HepG2 (cell line): ENCODE data around the gene NTN3. TPM values are rescaled to one million over a fixed set of nuclear protein-coding genes. Genes with fewer than 3 reads are reported as not detected.
A peak's percentile ranks its signal among the peaks of the same experiment; 100 is the strongest.

ENCODE experiments used
- ATF3 ChIP-seq: sonication (generic); formaldehyde crosslinking; IDR thresholded peaks from 2 replicates; pipeline ENCODE4 v1.4.0; 2020; ENCODE audit warnings: missing genetic modification reagents
- ATF7 ChIP-seq, 2 experiments: fragments of 450-650 bp in 1 of 2; sonication (generic) in 1 of 2; formaldehyde crosslinking in 1 of 2; IDR thresholded peaks; 2 replicates each; pipeline versions ENCODE4 v1.4.0 to v1.6.1; 2016 to 2020; ENCODE audit warnings: antibody characterized with exemption in 1 of 2, mild to moderate bottlenecking in 1 of 2, missing genetic modification reagents in 1 of 2
- FOXM1 ChIP-seq: sonication (generic); formaldehyde crosslinking; IDR thresholded peaks from 2 replicates; pipeline ENCODE4 v1.5.0; 2020; ENCODE audit warnings: missing genetic modification reagents
- GFI1 ChIP-seq: sonication (generic); formaldehyde crosslinking; IDR thresholded peaks from 2 replicates; pipeline ENCODE4 v1.5.0; 2020; ENCODE audit warnings: missing genetic modification reagents, mild to moderate bottlenecking, borderline replicate concordance
- MAFG ChIP-seq: sonication (generic); formaldehyde crosslinking; IDR thresholded peaks from 2 replicates; pipeline ENCODE4 v1.5.1; 2020; ENCODE audit warnings: mild to moderate bottlenecking, missing genetic modification reagents
- MLXIP ChIP-seq: sonication (generic); formaldehyde crosslinking; IDR thresholded peaks from 2 replicates; pipeline ENCODE4 v1.9.0; 2021; ENCODE audit warnings: missing genetic modification reagents, borderline replicate concordance
- MTF1 ChIP-seq: sonication (generic); formaldehyde crosslinking; IDR thresholded peaks from 2 replicates; pipeline ENCODE4 v1.5.0; 2020; ENCODE audit warnings: missing genetic modification reagents
- MZF1 ChIP-seq: sonication (generic); formaldehyde crosslinking; IDR thresholded peaks from 2 replicates; pipeline ENCODE4 v1.8.1; 2023; ENCODE audit warnings: mild to moderate bottlenecking, missing genetic modification reagents, borderline replicate concordance
- NFYB ChIP-seq: sonication (generic); formaldehyde crosslinking; IDR thresholded peaks from 2 replicates; pipeline ENCODE4 v1.4.0; 2020; ENCODE audit warnings: missing genetic modification reagents
- PPARG ChIP-seq: conservative IDR thresholded peaks from 2 replicates; pipeline ENCODE4 v1.6.1; 2016; ENCODE audit warnings: missing biosample characterization, missing genetic modification reagents
- SIX4 ChIP-seq: sonication (generic); formaldehyde crosslinking; IDR thresholded peaks from 2 replicates; pipeline ENCODE4 v1.4.0; 2020; ENCODE audit warnings: missing genetic modification reagents
- SOX6 ChIP-seq, 2 experiments: fragments of 450-650 bp in 1 of 2; sonication (generic) in 1 of 2; formaldehyde crosslinking in 1 of 2; IDR thresholded peaks; 2 replicates each; pipeline versions ENCODE4 v1.4.0 to v1.6.1; 2017 to 2020; ENCODE audit warnings: antibody characterized with exemption in 1 of 2, mild to moderate bottlenecking in 1 of 2, missing genetic modification reagents in 1 of 2
- SRY ChIP-seq: sonication (generic); formaldehyde crosslinking; IDR thresholded peaks from 2 replicates; pipeline ENCODE4 v1.8.0; 2022; ENCODE audit warnings: mild to moderate bottlenecking, missing genetic modification reagents
- ZFP37 ChIP-seq: sonication (generic); formaldehyde crosslinking; IDR thresholded peaks from 2 replicates; pipeline ENCODE4 v1.4.0; 2020; ENCODE audit warnings: missing genetic modification reagents, borderline replicate concordance
- ZMYM4 ChIP-seq: sonication (generic); formaldehyde crosslinking; IDR thresholded peaks from 2 replicates; pipeline ENCODE4 v1.8.1; 2023; ENCODE audit warnings: mild to moderate bottlenecking, missing genetic modification reagents
- ZNF136 ChIP-seq: sonication (generic); formaldehyde crosslinking; IDR thresholded peaks from 2 replicates; pipeline ENCODE4 v1.8.1; 2022; ENCODE audit warnings: low read depth, mild to moderate bottlenecking, moderate library complexity, missing genetic modification reagents
- ZNF225 ChIP-seq: sonication (generic); formaldehyde crosslinking; IDR thresholded peaks from 2 replicates; pipeline ENCODE4 v1.4.0; 2020; ENCODE audit warnings: mild to moderate bottlenecking, missing genetic modification reagents
- ZNF367 ChIP-seq: sonication (generic); formaldehyde crosslinking; IDR thresholded peaks from 2 replicates; pipeline ENCODE4 v1.4.0; 2020; ENCODE audit warnings: missing genetic modification reagents, borderline replicate concordance
- ZNF441 ChIP-seq: sonication (generic); formaldehyde crosslinking; IDR thresholded peaks from 2 replicates; pipeline ENCODE4 v1.7.0; 2021; ENCODE audit warnings: missing genetic modification reagents, borderline replicate concordance
- ZNF512 ChIP-seq: sonication (generic); formaldehyde crosslinking; IDR thresholded peaks from 2 replicates; pipeline ENCODE4 v1.4.0; 2020; ENCODE audit warnings: mild to moderate bottlenecking, missing genetic modification reagents
- ZNF639 ChIP-seq: conservative IDR thresholded peaks from 2 replicates; pipeline ENCODE4 v1.6.1; 2018; ENCODE audit warnings: missing genetic modification reagents
- ZNF792 ChIP-seq: IDR thresholded peaks from 2 replicates; pipeline ENCODE4 v1.6.1; 2016
- ZNF883 ChIP-seq: sonication (generic); formaldehyde crosslinking; IDR thresholded peaks from 2 replicates; pipeline ENCODE4 v1.5.1; 2020; ENCODE audit warnings: mild to moderate bottlenecking, missing genetic modification reagents; ENCODE audit errors: not compliant biosample characterization
- ZSCAN12 ChIP-seq: sonication (generic); formaldehyde crosslinking; IDR thresholded peaks from 2 replicates; pipeline ENCODE4 v1.9.0; 2021; ENCODE audit warnings: mild to moderate bottlenecking, missing genetic modification reagents
- ZZZ3 ChIP-seq: sonication (generic); formaldehyde crosslinking; IDR thresholded peaks from 2 replicates; pipeline ENCODE4 v1.4.0; 2020; ENCODE audit warnings: missing genetic modification reagents, mild to moderate bottlenecking, borderline replicate concordance
- polyA plus RNA-seq, 8 experiments: library from polyadenylated mRNA; depleted of rRNA in 3 of 8; stranded (reverse) in 7 of 8; unstranded in 1 of 8; fragments of >200 nt; fragmentation: Illumina TruSeq in 4 of 8; extraction: Trizol in 4 of 8; gene quantifications; 2 replicates each; pipeline versions ENCODE4 v1.2.1 to v1.2.3, GENCODE V29; 2011 to 2016; ENCODE audit warnings: low read depth in 4 of 8, missing spikeins in 1 of 8, mixed read lengths in 1 of 8; ENCODE audit not compliant: insufficient read depth in 1 of 8
- total RNA-seq, 5 experiments: library from RNA; depleted of rRNA; stranded (reverse); fragments of >200 nt; fragmentation: Illumina TruSeq; extraction: Trizol; gene quantifications; 2 replicates each; pipeline ENCODE4 v1.2.3, GENCODE V29; 2016; ENCODE audit warnings: low read depth in 1 of 5

NTN3 gene
- total and polyA plus RNA-seq, 2 of the 13 experiments (the other 11 are each of a cell fraction or from before 2014, with no cell fraction given): 0.09 to 0.20 TPM

GRCh38 chr16:2484898-2485508 is 13.9 kb downstream of the NTN3 start (continued):
- TF ChIP-seq MZF1 (CRISPR knock-in tag) (no peak), ZNF367 (no peak), GFI1 (peak; percentile 59; the same call in 1 of the 2 replicates), ZNF225 (CRISPR knock-in tag) (peak; percentile 76; the same call in 1 of the 2 replicates), ZNF792 (CRISPR knock-in tag) (peak; percentile 64; the same call in 1 of the 2 replicates), ZNF639 (CRISPR knock-in tag) (peak; percentile 47; the same call in 1 of the 2 replicates), ZNF512 (CRISPR knock-in tag) (no peak), NFYB (CRISPR knock-in tag) (no peak), ZSCAN12 (CRISPR knock-in tag) (no peak), MTF1 (no peak), ATF3 (CRISPR knock-in tag) (no peak), ZNF136 (CRISPR knock-in tag) (no peak), ZFP37 (0 out of 2 replicates have a peak, but pooled peaks have one; percentile 25), PPARG (CRISPR knock-in tag) (no peak; the same call in none of the 2 replicates), SRY (CRISPR knock-in tag) (no peak), ZZZ3 (CRISPR knock-in tag) (no peak), ZNF883 (CRISPR knock-in tag) (no peak), SIX4 (no peak), MAFG (CRISPR knock-in tag) (no peak), SOX6 (IDR thresholded peaks at IDR 0.05) (no peak), SOX6 (CRISPR knock-in tag; IDR thresholded peaks at IDR 0.05) (peak; percentile 87), MLXIP (CRISPR knock-in tag) (no peak), FOXM1 (CRISPR knock-in tag) (no peak), ZMYM4 (CRISPR knock-in tag) (0 out of 2 replicates have a peak, but pooled peaks have one; percentile 36), ZNF441 (no peak), ATF7 (IDR thresholded peaks at IDR 0.05) (no peak), ATF7 (CRISPR knock-in tag; IDR thresholded peaks at IDR 0.05) (peak; percentile 30; the same call in 1 of the 2 replicates)
